Right lobe of liver (tissue), 6 donors: ENCODE measurements around the gene RBBP9. TPM values are rescaled to one million over a fixed set of nuclear protein-coding genes. Genes with fewer than 3 reads are reported as not detected.
"Not testable (repeated sequence)": the region's sequence is repeated elsewhere in the genome, so short reads cannot be mapped to it uniquely, and the experiment has no call there.

ENCODE experiments used
- ATAC-seq, 4 donors: fragments of 200-7000 bp; cut with Tn5 transposase; one replicate each; pipeline ENCODE4 v1.9.1; 2020; ENCODE audit warnings: mild to moderate bottlenecking in 4 of 4, moderate library complexity in 4 of 4
- DNase-seq, 3 donors: peaks; one replicate each; pipeline ENCODE4 v3.0.0-alpha.2; 2020
- H3K27ac ChIP-seq, 3 donors: fragments of 200-600 bp; one replicate each; pipeline ENCODE4 v1.8.0; 2022
- H3K27me3 ChIP-seq, 2 donors: fragments of 200-600 bp; one replicate each; pipeline ENCODE4 v1.8.0; 2022
- H3K36me3 ChIP-seq, 4 donors: fragments of 200-600 bp; sonication (generic) in 1 of 4; one replicate each; pipeline versions ENCODE4 v1.5.1 to v1.8.0; 2017 to 2022; ENCODE audit warnings: control low read depth in 1 of 4
- H3K4me1 ChIP-seq, 4 donors: fragments of 200-600 bp; sonication (generic) in 1 of 4; one replicate each; pipeline versions ENCODE4 v1.5.1 to v1.8.0; 2017 to 2022; ENCODE audit warnings: control low read depth in 1 of 4
- H3K4me3 ChIP-seq, 3 donors: fragments of 200-600 bp; one replicate each; pipeline ENCODE4 v1.8.0; 2022
- H3K9me3 ChIP-seq, 4 donors: fragments of 200-600 bp; sonication (generic) in 1 of 4; one replicate each; pipeline versions ENCODE4 v1.5.1 to v1.8.0; 2017 to 2022; ENCODE audit warnings: control low read depth in 1 of 4
- CTCF ChIP-seq, 4 donors: fragments of 200-600 bp in 3 of 4; fragments of 450-650 bp in 1 of 4; IDR thresholded peaks; one replicate each; pipeline versions ENCODE4 v1.5.1 to v1.8.0; 2016 to 2022; ENCODE audit warnings: antibody characterized with exemption in 4 of 4, mild to moderate bottlenecking in 2 of 4
- POLR2A ChIP-seq: fragments of 450-650 bp; IDR thresholded peaks from one replicate; pipeline ENCODE4 v1.6.1; 2017; ENCODE audit warnings: antibody characterized with exemption, mild to moderate bottlenecking
- WGBS: methylation state at CpG from one replicate; pipeline ENCODE4 v1.1.6; 2018; ENCODE audit warnings: low coverage, low lambda C conversion rate; ENCODE audit not compliant: insufficient coverage; ENCODE audit errors: missing lambda C conversion rate; 5-methylcytosine and 5-hydroxymethylcytosine counted together
- intact Hi-C, 2 donors: fragments of 100-400 bp; cut with DNase I; formaldehyde crosslinking; loops; one replicate each; pipeline versions ENCODE4 v1.11.2 to v1.14.1; 2022
- total RNA-seq, 6 experiments: library from RNA; depleted of rRNA in 2 of 6; stranded (reverse); fragments of >200 nt in 2 of 6; fragmentation: NEBNext Ultra II Directional in 3 of 6; extraction: Animal tissue kit (Norgen Biotek cat#: 25700) in 3 of 6; gene quantifications; one replicate each; pipeline versions ENCODE4 v1.1.0 to v1.2.4, GENCODE V29; 2016 to 2023
- donor health status: DM: no; HTN: yes; CAD: no.
- donor health status: DM: no; HTN: no; CAD: no.
- donor health status: DM: no; HTN: no; CAD: no.
- donor health status: DM: no; HTN: yes; CAD: no.
- donor health status: DM: no; HTN: yes; CAD: no.

Gene RBBP9
- total RNA-seq, 6 experiments from 2014 or later = 11.6 to 23.3 (median 14.9) TPM

- no peak for TF ChIP-seq POLR2A
- TF ChIP-seq CTCF (IDR thresholded peaks at IDR 0.05) = no peak
- Histone ChIP-seq H3K36me3 (peaks cover 0 to 52% (median 8%) of the 10 kb centered on the region in 4 donors), H3K27ac (no peak overlapping the region), H3K9me3 (no peaks in the 10 kb centered on the region), H3K27me3 (no peaks in the 10 kb centered on the region), H3K4me3 (no peak overlapping the region), H3K4me1 (peaks cover 0 to 20% (median 4%) of the 10 kb centered on the region in 4 donors)
- ATAC-seq (no peak), DNase-seq (no peak)
- 71% methylated on average over 1 of the region's 1 CpG for WGBS
- intact Hi-C loops = no loop called here
These were observed 14.5 kb upstream of the RBBP9 start for GRCh38 chr20:18511571-18511970.

- Histone ChIP-seq H3K36me3 (peaks cover 0 to 19% (median 3%) of the 10 kb centered on the region in 4 donors), H3K4me1 (peaks cover 0 to 20% (median 4%) of the 10 kb centered on the region in 4 donors), H3K9me3 (no peaks in the 10 kb centered on the region), H3K27ac (peak within 1 kb of the TSS; percentile 92 to 96 (median 95)), H3K27me3 (no peaks in the 10 kb centered on the region), H3K4me3 (peak within 1 kb of the TSS; percentile 71 to 87 (median 76))
- ATAC-seq (peak; percentile 96 to 98 (median 97)), DNase-seq (peak; percentile 96 to 97 (median 97))
- WGBS = 0% methylated on average over 24 of the region's 69 CpGs
- intact Hi-C loops = no loop called here
- peak; percentile 81 for TF ChIP-seq POLR2A
- TF ChIP-seq CTCF (IDR thresholded peaks at IDR 0.05) = no peak
These were observed 10.5 kb upstream of the RBBP9 start, which contains the start of gene SEC23B for GRCh38 chr20:18507218-18508191. SEC23B (plus strand) TSS chr20:18507940; CDS start chr20:18510836, 2,896 bp downstream.

- H3K9me3 ChIP-seq = no peaks in the 10 kb centered on the region
- H3K36me3 ChIP-seq = peaks cover 0 to 12% (median 3%) of the 10 kb centered on the region in 4 donors
- TF ChIP-seq POLR2A (no peak), CTCF (IDR thresholded peaks at IDR 0.05) (no peak)
- no peaks in the 10 kb centered on the region for H3K27me3 ChIP-seq
- intact Hi-C loops = no loop called here
- 60% methylated on average over 8 of the region's 8 CpGs for WGBS
- H3K4me1 ChIP-seq = peaks cover 0 to 20% (median 4%) of the 10 kb centered on the region in 4 donors
- H3K27ac ChIP-seq = peak overlapping the region; percentile 92 to 96 (median 95)
- H3K4me3 ChIP-seq = peak overlapping the region; percentile 71 to 87 (median 76)
- DNase-seq (no peak), ATAC-seq (no peak)
These were observed 9.7 kb upstream of the RBBP9 start for GRCh38 chr20:18506744-18507143.

- H3K36me3 ChIP-seq = no peaks in the 10 kb centered on the region
- H3K27me3 ChIP-seq = no peaks in the 10 kb centered on the region
- TF ChIP-seq CTCF (IDR thresholded peaks at IDR 0.05) = no peak
- no peak for TF ChIP-seq POLR2A
- intact Hi-C loops = no loop called here
- WGBS = 58% methylated on average over 25 of the region's 31 CpGs
- no peak overlapping the region for H3K27ac ChIP-seq
- peak; percentile 28 to 75 (median 74) for DNase-seq
- H3K4me3 ChIP-seq = no peak overlapping the region
- no peaks in the 10 kb centered on the region for H3K9me3 ChIP-seq
- peak in 1 of 4 donors; percentile 3 for ATAC-seq
- H3K4me1 ChIP-seq = peaks cover 0 to 12% (median 3%) of the 10 kb centered on the region in 4 donors
These were observed 7.5 kb upstream of the RBBP9 start for GRCh38 chr20:18504479-18505060.

- H3K27ac ChIP-seq, H3K4me3 ChIP-seq, H3K27me3 ChIP-seq, H3K9me3 ChIP-seq, intact Hi-C loops, DNase-seq, H3K4me1 ChIP-seq, H3K36me3 ChIP-seq, ATAC-seq: not testable (repeated sequence)
- 45% methylated on average over 1 of the region's 1 CpG for WGBS
These were observed 4.6 kb upstream of the RBBP9 start for GRCh38 chr20:18501672-18502071.
